ENCODE data around the gene DSG3.

Gene DSG3

DNA sequence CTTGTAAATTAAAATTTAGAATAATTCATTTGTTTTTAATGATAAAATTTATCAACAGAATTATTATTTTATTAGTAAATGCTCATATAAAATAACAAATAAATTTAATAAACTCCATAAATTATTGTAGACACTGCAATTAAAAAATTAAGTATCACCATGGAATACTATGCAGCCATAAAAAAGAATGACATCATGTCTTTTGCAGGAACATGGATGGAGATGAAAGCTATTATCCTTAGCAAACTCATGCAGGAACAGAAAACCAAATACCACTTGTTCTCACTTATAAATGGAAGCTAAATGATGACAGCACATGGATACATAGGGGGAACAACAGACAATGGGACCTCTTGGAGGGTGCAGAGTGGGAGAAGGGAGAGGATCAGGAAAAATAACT is 29.7 kb upstream of the DSG3 start:
- TF ChIP-seq EGR1 (IDR thresholded peaks at IDR 0.05) = no peak
- TF ChIP-seq TEAD4 (IDR thresholded peaks at IDR 0.05) = no peak
- no peak for TF ChIP-seq ZBTB7A (IDR thresholded peaks at IDR 0.05; ENCODE audit: low read depth)
- TF ChIP-seq CEBPB (IDR thresholded peaks at IDR 0.05) = no peak
- no peak for TF ChIP-seq TCF12 (IDR thresholded peaks at IDR 0.05; ENCODE audit: low read depth)
- TF ChIP-seq EP300 (IDR thresholded peaks at IDR 0.05; ENCODE audit: borderline replicate concordance) = no peak
- no peak for TF ChIP-seq YY1 (IDR thresholded peaks at IDR 0.05; ENCODE audit: low read depth)
- TF ChIP-seq USF1 (IDR thresholded peaks at IDR 0.05) = no peak
- no peak for TF ChIP-seq NFIC (IDR thresholded peaks at IDR 0.05)
- TF ChIP-seq, protein P1, sequence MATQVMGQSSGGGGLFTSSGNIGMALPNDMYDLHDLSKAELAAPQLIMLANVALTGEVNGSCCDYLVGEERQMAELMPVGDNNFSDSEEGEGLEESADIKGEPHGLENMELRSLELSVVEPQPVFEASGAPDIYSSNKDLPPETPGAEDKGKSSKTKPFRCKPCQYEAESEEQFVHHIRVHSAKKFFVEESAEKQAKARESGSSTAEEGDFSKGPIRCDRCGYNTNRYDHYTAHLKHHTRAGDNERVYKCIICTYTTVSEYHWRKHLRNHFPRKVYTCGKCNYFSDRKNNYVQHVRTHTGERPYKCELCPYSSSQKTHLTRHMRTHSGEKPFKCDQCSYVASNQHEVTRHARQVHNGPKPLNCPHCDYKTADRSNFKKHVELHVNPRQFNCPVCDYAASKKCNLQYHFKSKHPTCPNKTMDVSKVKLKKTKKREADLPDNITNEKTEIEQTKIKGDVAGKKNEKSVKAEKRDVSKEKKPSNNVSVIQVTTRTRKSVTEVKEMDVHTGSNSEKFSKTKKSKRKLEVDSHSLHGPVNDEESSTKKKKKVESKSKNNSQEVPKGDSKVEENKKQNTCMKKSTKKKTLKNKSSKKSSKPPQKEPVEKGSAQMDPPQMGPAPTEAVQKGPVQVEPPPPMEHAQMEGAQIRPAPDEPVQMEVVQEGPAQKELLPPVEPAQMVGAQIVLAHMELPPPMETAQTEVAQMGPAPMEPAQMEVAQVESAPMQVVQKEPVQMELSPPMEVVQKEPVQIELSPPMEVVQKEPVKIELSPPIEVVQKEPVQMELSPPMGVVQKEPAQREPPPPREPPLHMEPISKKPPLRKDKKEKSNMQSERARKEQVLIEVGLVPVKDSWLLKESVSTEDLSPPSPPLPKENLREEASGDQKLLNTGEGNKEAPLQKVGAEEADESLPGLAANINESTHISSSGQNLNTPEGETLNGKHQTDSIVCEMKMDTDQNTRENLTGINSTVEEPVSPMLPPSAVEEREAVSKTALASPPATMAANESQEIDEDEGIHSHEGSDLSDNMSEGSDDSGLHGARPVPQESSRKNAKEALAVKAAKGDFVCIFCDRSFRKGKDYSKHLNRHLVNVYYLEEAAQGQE (IDR thresholded peaks at IDR 0.05; ENCODE audit: low read depth) = no peak

DNA sequence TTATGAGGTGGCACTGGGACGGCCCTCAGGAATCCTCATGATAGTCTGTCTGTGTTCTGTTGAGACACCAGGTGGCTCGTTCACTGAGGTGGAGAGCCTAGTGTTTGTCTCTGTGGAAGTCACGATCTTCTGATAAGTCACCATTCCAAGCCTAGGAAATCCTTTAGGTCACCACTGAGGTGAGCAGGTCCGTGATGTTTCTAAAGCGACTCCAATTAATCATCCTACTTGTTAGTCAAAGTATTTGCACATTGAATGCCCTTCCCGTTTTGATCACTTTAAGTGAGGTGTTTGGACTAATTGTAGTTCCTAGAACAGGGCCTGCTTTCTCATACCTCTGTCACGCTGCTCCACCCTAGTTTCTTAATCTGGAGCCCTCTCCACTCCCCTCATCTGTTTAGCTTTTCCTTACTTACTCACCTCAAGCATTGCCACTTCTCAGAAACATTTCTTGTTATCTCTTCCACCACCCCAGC is 28.0 kb upstream of the DSG3 start:
- TF ChIP-seq EGR1 (IDR thresholded peaks at IDR 0.05) = no peak
- TF ChIP-seq RAD21 (IDR thresholded peaks at IDR 0.05; ENCODE audit: low read depth) = no peak
- TF ChIP-seq, protein P1 (IDR thresholded peaks at IDR 0.05; ENCODE audit: low read depth) = no peak

- no peak for TF ChIP-seq FOXM1 (IDR thresholded peaks at IDR 0.05; ENCODE audit: borderline replicate concordance, low read depth)
- TF ChIP-seq EP300 (IDR thresholded peaks at IDR 0.05; ENCODE audit: borderline replicate concordance) = no peak
- no peak for TF ChIP-seq TEAD4 (IDR thresholded peaks at IDR 0.05)
- TF ChIP-seq NFIC (IDR thresholded peaks at IDR 0.05) = no peak
Measured at GRCh38 chr18:31420032-31420431, 27.5 kb upstream of the DSG3 start.

- TF ChIP-seq FOXM1 (IDR thresholded peaks at IDR 0.05; ENCODE audit: borderline replicate concordance, low read depth) (no peak), MAX (IDR thresholded peaks at IDR 0.05) (no peak), NFIC (IDR thresholded peaks at IDR 0.05) (no peak), USF1 (IDR thresholded peaks at IDR 0.05) (no peak), YY1 (IDR thresholded peaks at IDR 0.05; ENCODE audit: low read depth) (no peak), EP300 (IDR thresholded peaks at IDR 0.05; ENCODE audit: borderline replicate concordance) (no peak), TEAD4 (IDR thresholded peaks at IDR 0.05) (no peak), TAF1 (IDR thresholded peaks at IDR 0.05; ENCODE audit: low read depth) (no peak), ZBTB7A (IDR thresholded peaks at IDR 0.05; ENCODE audit: low read depth) (no peak), CEBPB (IDR thresholded peaks at IDR 0.05) (no peak), TCF12 (IDR thresholded peaks at IDR 0.05; ENCODE audit: low read depth) (no peak), EGR1 (IDR thresholded peaks at IDR 0.05) (no peak)
Measured at GRCh38 chr18:31420524-31420923, 27.0 kb upstream of the DSG3 start.

DNA sequence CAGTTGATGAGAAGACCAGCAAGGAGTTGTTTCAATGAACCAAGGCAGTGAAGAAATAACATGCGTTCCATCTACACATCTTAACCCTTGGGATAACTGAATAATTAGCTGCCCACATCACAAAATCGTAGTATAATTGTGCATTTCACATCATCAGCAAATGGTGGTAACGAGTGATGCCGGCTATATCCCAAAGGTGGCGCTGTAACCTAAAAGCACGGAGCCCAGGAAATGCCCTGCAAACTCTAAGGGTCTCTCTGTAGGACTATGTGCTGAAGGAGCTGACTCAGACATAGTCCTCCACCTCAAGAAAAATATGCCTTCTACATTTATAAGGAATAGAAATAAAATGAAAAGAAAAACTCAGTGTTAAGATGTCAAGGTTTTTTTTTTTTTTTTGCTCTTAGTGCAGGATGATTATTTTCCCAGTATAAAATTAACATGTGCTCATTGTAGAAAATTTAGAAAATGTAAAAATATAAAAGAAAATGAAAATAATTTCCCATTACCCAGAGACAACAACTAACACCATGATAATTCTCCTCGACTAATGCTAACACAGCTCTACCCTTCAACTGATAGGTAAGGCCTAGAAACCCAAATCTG is 23.1 kb upstream of the DSG3 start:
- peak; percentile 87 for TF ChIP-seq RAD21 (IDR thresholded peaks at IDR 0.05; ENCODE audit: low read depth)
- TF ChIP-seq EGR1 (IDR thresholded peaks at IDR 0.05) = no peak

DNA sequence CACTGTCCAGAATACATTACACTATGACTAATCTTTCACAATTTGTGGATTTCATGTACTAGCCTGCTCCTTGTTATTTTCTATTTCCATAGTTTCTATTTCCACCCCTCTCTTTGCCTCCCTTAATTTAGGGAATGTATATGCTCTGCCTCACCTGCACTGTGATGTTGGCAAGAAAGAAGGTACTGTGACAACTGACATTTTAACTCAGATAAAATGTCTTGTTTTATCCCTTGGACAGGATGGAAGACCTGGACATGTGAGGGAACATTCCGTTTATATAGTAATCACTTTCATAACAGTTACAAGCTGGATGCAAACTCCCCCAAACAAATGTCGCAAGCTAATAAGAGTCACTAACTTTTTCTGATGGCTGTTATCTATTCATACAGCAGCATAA is 21.5 kb upstream of the DSG3 start:
- TF ChIP-seq YY1 (IDR thresholded peaks at IDR 0.05; ENCODE audit: low read depth) = no peak
- TF ChIP-seq NFIC (IDR thresholded peaks at IDR 0.05) = no peak
- TF ChIP-seq RAD21 (IDR thresholded peaks at IDR 0.05; ENCODE audit: low read depth) = no peak
- TF ChIP-seq ZBTB7A (IDR thresholded peaks at IDR 0.05; ENCODE audit: low read depth) = no peak
- TF ChIP-seq TCF12 (IDR thresholded peaks at IDR 0.05; ENCODE audit: low read depth) = no peak
- TF ChIP-seq CEBPB (IDR thresholded peaks at IDR 0.05) = no peak
- TF ChIP-seq TAF1 (IDR thresholded peaks at IDR 0.05; ENCODE audit: low read depth) = no peak
- no peak for TF ChIP-seq USF1 (IDR thresholded peaks at IDR 0.05)
- no peak for TF ChIP-seq TEAD4 (IDR thresholded peaks at IDR 0.05)
- no peak for TF ChIP-seq CREB1 (IDR thresholded peaks at IDR 0.05; ENCODE audit: low read depth)
- TF ChIP-seq MAX (IDR thresholded peaks at IDR 0.05) = no peak
- TF ChIP-seq EGR1 (IDR thresholded peaks at IDR 0.05) = no peak
- no peak for TF ChIP-seq FOXM1 (IDR thresholded peaks at IDR 0.05; ENCODE audit: borderline replicate concordance, low read depth)
- TF ChIP-seq, protein P1 (IDR thresholded peaks at IDR 0.05; ENCODE audit: low read depth) = no peak
- no peak for TF ChIP-seq EP300 (IDR thresholded peaks at IDR 0.05; ENCODE audit: borderline replicate concordance)
